CMK (cell line): Measurements from ENCODE around the gene CDC42EP3.

Experiments used
- DNase-seq: peaks from one replicate; pipeline ENCODE4 v3.0.0-alpha.2; 2010; ENCODE audit warnings: low read depth

The CDC42EP3 gene

GRCh38 chr2:37618326-37618725 lies 53.1 kb downstream of the CDC42EP3 start:
- DNase-seq = no peak

GRCh38 chr2:37617119-37617892 lies 54.1 kb downstream of the CDC42EP3 start:
- no peak for DNase-seq

DNA sequence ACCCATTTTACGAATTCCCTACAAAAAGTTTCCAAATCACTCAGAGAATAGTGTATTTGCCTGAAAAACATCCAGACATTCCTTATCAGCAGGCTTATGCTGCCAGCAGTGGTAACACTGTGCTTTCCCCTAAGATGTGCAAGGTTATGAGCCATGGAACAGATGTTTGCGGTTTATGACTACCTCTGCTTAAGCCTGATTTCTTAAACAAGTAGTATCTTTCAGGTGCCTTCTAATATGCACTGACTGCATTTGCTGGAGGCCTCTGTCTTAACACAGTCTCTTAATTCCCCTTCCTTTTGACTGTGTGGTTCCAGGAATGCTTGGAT lies 54.8 kb downstream of the CDC42EP3 start:
- DNase-seq = no peak

DNA sequence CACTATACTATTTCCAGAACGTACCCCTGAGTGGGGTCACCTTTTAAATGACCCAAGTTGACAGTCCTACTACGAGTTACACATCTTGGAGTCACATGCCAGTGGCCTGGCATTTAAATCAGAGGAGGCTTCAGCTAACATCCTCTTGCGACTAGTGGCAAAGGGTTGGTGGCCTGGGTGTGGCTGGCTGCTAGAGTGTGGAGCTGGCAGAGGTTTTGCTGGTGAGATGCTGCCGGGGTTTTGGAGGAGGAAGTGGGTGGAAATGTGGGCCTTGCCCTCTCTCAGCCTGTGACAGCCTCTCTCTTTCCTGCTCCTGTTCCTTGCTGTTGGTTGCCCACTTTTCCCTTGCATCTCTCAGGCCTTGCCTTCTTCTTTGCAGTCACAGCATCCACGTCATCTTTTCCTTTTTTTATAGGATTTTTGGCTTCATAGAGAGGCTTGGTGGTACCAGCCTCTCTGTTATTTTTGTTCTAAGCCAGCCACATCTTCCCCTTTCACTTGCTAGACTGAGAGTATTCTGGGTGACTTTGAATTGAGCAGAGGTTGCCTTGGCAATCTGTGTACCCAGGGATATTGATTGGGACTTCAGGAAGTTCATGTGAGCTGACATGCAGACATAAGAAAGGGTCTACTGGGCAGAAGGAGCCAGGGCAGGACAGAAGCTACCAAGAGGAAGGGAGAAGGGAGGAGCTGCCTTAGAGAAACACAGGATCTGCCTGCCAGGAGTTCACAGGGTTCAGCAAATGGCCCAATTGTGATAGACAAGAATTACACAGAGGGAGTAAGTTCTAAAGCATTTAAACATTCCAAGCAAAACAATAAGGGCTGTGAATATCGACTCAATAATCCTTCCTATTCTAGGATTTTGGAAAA lies 55.4 kb downstream of the CDC42EP3 start:
- DNase-seq = peak; percentile 24

DNA sequence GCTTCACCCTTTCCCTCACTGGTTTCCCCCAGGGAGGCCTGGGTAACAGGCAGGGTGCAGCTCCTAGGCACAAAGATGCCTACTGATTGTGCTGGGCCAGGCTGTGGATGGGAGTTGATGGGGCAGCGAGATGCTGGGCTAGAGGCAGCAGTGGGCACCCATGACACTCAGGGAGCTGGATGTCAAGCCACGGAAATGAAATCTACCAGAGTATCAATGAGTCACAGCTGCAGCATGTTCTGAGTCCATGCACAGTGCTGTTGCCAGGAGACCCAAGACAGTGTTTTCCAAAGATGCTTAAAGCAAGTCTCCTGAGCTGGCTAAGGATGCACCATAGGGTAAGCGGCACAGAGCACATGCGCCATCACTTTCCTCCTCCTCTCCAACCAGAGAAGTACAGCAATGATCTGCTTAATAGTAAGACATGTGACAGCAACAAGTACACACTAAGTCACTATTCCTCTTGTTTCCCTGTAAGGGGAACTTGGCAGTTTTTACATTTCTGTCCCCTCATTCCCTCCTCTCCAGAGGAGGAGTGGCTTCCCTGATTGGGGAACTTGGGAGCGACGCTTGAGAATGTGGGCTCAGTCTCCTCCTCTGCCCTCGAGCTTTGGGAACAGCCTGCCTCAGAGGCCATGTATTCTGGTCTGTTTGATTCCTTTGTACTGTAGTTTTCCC lies 57.2 kb downstream of the CDC42EP3 start:
- DNase-seq = no peak

DNA sequence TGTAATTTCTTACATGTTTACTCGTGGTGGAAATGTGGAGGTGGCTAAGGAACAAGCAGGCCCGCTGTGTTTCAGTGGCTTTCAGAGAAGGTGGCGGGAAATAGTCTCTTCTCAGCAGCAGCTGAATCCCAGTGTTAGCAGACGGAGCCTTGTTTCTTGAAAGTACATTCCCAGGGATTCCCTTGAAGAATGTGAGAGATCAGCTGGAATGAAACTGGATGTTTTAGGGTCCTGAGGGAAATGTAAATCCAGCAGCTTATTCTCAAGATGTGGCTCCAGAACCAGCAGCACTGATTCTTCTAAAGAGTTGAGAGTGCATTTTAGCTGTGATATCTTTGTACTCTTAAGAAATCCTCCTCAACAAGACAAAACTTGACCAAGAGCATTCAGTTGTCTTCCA lies 59.1 kb downstream of the CDC42EP3 start:
- DNase-seq = no peak

GRCh38 chr2:37610638-37611289 lies 60.7 kb downstream of the CDC42EP3 start:
- no peak for DNase-seq

DNA sequence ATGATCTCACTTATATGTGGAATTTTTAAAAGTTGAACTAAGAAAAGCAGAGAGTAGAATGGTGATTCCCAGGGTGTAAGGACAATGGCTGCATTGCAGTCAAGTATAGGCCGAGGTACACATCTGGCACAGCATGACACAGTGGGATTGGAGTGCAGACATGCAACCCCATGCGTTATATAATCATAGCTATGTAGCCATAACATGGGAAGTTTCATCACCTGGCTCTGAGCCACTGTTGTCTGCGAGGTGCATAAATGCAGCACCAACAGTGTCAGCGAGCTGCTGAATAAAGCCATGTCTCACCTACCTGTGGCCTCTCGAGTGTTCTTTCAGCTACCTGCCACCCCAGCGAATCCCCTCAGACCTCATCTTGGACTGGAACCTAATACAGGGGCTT lies 61.7 kb downstream of the CDC42EP3 start:
- DNase-seq = no peak

GRCh38 chr2:37604716-37605115 lies 66.7 kb downstream of the CDC42EP3 start:
- no peak for DNase-seq

DNA sequence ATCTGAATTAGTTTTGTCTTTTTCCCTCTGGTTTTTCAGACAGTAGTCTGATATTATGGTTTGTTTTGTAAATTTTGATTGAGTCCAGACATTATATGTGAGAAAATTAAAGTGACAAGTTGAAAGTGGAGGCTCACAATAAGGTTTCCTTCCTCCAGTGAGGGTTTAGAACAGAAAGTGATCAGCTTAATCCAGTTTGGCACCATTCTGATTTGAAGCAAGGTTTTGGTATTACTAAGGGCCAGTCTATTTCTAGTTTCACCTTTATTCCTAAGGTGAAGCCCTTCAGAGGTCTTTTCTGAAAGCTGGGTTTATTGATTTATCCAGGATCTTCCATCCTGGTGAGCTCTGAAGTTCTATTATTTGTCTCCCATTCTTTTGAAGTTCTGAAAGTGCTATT lies 68.7 kb downstream of the CDC42EP3 start:
- DNase-seq = no peak

DNA sequence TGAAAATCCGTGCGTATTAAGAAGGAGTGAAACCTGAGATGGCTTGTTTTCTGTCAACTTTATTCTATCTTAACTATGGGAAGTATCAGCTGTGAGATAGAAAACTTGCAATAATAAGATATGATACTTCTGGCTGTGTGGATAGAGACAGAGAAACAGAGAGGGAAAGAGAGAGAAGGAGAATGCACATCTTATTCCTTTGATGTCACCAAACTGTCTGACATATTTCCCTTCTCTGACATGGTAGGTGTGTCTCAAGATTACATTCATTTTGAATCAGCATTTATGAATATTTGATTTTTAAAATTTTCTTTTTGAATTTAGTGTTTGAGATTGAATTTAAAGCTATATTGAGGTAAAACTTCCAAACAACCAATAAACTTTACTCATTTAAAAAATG lies 69.4 kb downstream of the CDC42EP3 start:
- no peak for DNase-seq

DNA sequence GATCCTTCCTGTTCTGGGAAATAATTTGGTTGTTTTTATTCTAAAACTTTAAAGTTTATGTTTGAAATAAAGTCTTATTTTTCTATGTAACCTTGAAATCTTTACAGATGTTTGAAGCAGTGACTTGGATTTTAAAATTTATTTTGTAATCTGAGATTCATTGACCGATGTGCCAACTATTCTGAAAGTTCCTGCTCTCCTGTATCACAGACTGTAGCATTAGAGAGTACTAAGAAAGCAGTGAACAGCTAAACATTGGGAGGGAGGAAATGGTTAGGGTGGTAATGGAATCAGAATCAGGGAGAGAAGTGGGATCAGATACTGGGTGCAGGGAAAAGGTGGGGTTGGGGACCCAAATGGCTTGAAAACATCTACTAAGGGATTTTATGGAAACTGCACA lies 69.9 kb downstream of the CDC42EP3 start:
- no peak for DNase-seq

DNA sequence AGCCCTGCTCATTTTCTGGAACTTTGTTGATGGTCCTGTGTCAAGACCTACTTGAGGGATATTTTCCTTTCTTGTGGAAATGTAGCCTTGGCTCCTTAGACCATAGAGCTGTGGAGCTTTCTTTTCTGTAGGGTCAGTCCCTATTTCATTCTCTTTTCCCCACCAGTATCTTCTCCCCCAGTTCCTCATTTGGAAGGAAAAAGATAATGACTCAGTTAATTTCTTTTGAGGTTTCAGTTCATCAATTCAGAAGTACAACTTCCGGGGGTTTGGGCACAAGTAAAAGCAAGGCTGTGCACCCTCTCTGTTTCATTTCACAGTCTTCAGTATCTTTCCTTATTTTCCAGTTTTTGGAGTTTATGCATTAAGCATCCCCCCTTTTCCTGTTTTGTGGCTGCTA lies 70.7 kb downstream of the CDC42EP3 start:
- no peak for DNase-seq

DNA sequence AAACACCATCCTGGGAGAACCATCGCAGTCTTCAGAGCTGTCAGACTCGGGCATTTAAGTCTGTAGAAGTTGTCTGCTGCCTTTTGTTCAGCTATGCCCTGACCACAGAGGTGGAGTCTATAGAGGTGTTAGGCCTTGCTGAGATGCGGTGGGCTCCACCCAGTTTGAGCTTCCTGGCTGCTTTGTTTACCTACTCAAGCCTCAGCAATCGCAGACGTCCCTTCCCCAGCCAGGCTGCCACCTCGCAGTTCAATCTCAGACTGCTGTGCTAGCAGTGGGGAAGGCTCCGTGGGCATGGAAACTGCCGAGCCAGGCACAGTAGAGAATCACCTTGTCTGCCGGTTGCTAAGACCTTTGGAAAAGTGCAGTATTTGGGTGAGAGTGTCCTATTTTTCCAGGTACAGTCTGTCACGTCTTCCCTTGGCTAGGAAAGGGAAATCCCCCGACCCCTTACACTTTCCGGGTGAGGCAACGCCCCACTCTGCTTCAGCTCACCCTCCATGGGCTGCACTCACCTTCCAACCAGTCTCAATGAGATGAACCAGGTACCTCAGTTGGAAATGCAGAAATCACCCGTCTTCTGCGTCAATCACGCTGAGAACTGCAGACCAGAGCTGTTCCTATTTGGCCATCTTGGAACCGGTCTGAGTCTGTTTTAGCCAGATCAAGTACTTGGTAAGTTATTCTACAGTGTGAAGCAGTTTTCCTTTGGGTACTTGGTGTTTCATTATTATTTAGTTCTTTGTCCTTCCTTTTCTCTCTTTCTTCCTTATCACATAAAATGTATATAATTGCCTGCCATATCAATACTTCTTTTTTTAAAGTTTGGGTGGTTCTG lies 71.5 kb downstream of the CDC42EP3 start:
- DNase-seq = no peak

GRCh38 chr2:37593694-37594093 lies 77.7 kb downstream of the CDC42EP3 start:
- DNase-seq = no peak

- DNase-seq = no peak
Measured at GRCh38 chr2:37593024-37593423, 78.4 kb downstream of the CDC42EP3 start.
